GM12873 (cell line): ENCODE measurements around the gene HMHB1.

Source experiments
- TF ChIP-seq, protein P1 (sequence below): IDR thresholded peaks from 2 replicates; pipeline ENCODE4 v1.5.1; 2012; ENCODE audit warnings: low read depth, mild to moderate bottlenecking, moderate library complexity, low read length, control low read depth; ENCODE audit not compliant: insufficient read depth; ENCODE audit errors: missing control alignments

The HMHB1 gene

DNA sequence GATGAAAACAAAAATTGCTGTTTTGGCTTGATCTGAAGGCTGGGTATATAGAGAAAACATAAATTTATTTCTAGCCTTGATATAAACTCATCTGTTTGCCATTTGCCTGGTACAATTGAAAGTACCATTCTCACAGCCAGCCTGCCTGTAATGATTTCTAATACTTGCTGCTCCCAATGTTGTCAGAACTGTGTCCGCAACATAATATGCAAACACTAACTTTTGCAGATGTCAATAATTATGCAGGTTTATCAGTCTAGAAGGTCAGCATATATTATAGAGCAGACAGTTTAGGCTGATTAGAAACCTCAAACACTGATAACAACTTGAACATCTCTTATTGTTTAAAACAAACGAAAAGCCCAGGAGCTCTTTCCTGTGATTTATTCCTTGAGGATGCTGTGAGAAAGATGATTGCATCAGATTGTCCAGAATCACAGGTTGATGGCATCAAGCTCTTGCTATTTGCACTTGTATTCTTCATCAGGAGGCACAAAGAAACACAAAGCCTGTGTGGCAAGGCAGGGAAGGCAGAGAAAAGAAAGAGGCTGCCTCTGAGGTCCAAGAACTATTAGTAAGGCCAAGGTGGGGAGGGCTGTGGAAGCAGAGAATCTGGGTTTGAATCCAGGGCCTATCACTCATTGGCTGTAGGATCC, 21.4 kb upstream of the HMHB1 start:
- TF ChIP-seq, protein P1, sequence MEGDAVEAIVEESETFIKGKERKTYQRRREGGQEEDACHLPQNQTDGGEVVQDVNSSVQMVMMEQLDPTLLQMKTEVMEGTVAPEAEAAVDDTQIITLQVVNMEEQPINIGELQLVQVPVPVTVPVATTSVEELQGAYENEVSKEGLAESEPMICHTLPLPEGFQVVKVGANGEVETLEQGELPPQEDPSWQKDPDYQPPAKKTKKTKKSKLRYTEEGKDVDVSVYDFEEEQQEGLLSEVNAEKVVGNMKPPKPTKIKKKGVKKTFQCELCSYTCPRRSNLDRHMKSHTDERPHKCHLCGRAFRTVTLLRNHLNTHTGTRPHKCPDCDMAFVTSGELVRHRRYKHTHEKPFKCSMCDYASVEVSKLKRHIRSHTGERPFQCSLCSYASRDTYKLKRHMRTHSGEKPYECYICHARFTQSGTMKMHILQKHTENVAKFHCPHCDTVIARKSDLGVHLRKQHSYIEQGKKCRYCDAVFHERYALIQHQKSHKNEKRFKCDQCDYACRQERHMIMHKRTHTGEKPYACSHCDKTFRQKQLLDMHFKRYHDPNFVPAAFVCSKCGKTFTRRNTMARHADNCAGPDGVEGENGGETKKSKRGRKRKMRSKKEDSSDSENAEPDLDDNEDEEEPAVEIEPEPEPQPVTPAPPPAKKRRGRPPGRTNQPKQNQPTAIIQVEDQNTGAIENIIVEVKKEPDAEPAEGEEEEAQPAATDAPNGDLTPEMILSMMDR = no peak

DNA sequence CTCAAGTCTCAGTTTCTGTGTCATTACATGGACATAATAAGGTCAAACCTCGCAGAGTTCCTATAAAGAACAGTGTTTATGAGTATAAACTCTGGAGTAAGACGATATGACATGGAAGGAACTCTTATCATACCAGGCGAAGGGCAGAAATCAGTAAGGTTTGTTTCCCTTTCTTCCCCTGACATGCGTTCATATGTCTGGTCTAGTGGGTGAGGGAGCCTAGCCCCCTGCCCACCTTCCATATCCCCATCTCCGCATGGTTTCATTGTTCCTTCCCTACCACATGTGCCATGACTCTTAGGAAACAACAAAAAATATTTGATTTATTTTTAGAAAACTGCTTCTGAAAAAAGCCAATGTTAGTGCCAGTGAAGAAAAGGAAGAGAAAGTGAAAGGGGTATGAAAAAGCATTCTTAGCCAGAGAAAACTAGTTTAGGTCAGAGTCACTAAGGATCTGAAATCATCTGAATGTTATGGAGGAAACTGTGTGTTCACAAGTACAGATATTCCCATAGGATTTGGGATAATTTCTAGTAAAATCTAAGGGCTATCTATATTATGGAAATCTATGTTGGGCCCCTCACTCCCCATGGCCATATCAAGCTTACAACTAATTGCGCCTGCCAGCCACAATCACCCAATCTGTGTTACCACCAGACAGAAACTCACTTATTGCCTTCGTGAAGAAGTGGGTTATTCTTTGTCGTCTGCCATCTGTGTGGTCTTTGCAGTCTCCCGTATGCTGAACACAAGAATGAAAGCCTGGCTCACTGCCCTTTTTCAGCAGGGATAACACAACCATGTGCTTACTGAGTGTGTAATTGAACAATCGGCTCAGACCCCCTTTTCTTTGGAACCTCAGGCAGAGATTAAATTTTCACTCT, 19.9 kb upstream of the HMHB1 start:
- TF ChIP-seq, protein P1 = no peak

DNA sequence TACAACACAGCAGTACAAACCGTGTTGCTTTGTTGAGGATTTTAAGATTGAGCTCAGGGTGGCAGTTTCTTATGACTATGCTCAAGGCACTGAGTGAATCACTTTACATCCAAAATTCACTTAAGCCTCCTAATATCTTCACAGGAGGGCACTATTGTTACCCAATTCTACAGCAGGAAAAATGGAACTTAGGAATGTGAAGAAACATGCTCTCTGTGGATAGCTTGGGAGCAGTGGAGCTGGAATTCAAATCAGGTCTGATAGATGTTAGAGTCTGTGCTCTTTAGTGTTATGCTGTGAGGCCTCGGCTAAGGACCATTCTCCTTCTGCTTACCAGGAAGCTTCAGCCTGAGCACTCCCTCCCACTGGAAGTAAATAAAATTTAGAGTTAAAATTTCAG, 18.7 kb upstream of the HMHB1 start:
- TF ChIP-seq, protein P1 = no peak

DNA sequence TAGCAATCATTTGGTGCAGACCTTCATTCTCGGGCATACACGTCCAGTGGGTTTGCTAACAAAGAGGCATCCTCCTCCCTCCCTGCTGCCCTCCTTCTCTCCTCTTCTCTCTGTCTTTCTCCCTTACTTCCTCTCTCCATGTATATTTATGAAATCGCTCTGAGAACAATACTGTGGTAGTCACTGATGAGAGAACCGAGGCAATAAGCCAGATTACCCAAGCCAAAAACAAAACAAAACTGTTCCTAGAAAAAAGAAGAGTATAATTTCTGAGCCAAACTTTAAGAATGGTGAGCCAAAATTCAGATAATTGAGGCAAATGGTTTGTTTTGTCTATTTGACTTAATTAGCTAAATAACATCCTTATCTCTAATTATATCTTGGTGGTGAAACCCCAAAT, 15.8 kb upstream of the HMHB1 start:
- TF ChIP-seq, protein P1 = no peak

DNA sequence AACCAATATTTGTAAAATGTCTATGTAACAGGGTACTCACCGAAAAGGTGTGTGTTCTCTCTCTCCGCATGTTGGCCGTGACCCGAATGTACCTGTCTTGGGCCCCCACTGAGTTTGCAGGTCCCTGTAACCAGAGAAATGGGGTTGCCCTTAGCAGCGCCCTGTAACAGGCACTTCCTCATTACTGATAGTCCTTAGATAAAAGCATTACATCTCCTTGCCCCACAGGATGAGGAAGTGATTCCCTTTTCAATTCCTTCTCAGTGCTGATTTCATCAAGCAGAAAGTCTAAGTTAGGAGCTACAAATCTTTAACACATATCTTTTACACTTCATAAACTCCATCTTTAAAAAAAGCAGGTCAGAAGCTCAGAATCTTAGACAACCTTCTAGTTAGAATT, 15.2 kb upstream of the HMHB1 start:
- TF ChIP-seq, protein P1 = no peak

DNA sequence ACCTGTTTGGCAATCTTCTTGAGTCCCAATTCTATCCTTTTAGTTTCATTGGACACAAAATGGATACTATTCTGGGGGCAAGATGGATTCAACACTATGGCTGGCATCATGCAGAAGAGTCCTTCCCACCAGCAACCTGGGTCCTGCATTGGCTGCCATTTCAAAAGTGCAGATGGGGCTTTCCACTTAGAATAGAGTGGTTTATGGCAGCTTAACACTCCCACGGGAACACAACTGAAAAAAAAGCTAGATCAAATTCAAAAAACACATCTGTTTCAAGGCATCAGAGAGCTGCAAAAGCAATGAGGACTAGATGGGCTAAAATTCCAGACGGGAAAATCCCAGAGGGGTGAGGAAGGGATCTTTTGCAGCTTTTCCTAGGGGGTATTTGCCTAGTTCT, 11.2 kb upstream of the HMHB1 start:
- TF ChIP-seq, protein P1 = no peak

DNA sequence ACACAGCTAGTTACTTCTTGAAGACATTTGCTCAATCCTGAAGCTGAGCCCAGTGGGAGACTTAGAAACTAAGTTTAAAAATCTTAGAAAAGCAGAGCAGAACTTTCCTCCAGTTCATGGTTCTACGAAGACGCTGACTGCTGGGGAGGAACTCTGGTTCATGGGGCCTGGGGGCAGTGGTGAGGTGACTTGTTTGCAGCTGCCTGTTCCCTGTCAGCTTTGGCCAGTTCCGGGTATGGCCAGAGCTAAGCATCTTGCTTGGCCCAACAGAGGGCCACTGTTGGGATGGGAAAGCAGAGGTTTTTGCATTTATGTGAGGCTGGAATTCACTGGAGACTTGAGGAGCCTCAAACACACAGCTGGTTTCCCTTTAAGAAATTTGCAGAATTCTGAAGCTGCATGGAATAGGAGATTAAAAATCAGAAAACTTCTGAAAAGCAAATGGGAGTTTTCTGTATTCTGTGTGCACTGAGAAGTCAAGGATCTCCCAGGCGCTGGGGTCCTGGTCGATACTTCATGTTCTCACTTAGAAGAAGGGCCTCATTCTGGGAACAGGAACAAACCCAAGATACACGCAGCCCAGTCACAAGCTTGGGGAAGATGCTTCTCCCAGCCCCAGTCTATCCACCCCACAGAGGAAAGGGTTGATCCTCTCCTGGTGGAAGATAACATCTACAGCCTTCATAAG, 10.6 kb upstream of the HMHB1 start:
- TF ChIP-seq, protein P1 = no peak
